Liver (tissue), 3 donors: ENCODE results near the gene KCP.
A peak's percentile ranks its signal among the peaks of the same experiment; 100 is the strongest.

Experiments used
- EGR1 ChIP-seq, 2 donors: IDR thresholded peaks; 2 replicates each; pipeline ENCODE4 v1.6.1; 2016 to 2018; ENCODE audit warnings: antibody characterized with exemption in 2 of 2, low read depth in 2 of 2
- HNF4G ChIP-seq: IDR thresholded peaks from 2 replicates; pipeline ENCODE4 v1.6.1; 2016; ENCODE audit warnings: antibody characterized with exemption
- RAD21 ChIP-seq, 2 donors: IDR thresholded peaks; 2 replicates each; pipeline ENCODE4 v1.6.1; 2016; ENCODE audit warnings: antibody characterized with exemption in 2 of 2, mild to moderate bottlenecking in 2 of 2
- YY1 ChIP-seq: IDR thresholded peaks from 2 replicates; pipeline ENCODE4 v1.6.1; 2016; ENCODE audit warnings: antibody characterized with exemption, mild to moderate bottlenecking
- TF ChIP-seq, protein P1 (sequence below): fragments of 150-350 bp; IDR thresholded peaks from 2 replicates; pipeline ENCODE4 v1.5.1; 2017; ENCODE audit warnings: improper control_type of control experiment, low read depth, low read length; ENCODE audit not compliant: missing input control
- TF ChIP-seq, protein P2 (sequence below): IDR thresholded peaks from 2 replicates; pipeline ENCODE4 v1.6.1; 2016; ENCODE audit warnings: antibody characterized with exemption
- donor health status: healthy.
- donor health status: healthy.

DNA sequence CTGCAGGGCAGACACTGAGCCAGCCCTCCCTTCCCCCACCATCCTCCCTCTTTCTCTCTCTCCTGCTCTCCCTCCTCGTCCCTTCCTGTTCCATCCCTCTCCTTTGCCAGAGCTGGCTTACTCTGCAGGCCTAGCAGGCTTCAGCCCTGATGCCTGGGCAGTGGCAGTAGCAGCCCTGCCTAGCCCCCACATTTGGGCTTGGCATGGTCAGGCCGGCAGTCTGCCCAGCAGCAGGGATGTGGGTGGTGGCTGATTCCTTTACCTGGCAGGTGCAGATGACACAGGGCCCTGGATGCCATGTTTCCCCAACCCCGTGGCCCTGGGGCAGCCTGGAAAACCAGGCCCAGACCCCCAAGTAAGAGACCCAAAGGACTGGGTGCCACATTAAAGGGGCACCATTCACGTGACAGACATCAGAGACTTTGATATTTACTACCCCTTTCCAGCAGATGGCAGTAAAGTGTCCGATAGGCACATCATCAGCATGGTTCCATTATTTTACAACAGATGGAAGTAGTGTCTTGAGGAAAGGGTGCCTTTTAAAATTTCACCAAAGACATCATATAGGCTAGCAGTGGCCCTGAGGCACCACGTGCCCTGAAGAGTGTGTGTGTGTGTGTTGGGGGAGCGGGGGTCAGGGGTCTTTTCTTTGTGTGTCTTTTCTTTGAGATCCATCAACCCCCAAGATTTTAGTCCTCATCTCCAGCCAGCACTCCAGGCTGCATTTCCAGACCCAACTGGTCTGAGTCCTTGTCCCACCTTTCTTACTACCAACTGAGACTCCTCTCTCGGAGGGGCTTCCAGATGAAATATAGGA is 5.9 kb downstream of the KCP start:
- TF ChIP-seq, protein P1, sequence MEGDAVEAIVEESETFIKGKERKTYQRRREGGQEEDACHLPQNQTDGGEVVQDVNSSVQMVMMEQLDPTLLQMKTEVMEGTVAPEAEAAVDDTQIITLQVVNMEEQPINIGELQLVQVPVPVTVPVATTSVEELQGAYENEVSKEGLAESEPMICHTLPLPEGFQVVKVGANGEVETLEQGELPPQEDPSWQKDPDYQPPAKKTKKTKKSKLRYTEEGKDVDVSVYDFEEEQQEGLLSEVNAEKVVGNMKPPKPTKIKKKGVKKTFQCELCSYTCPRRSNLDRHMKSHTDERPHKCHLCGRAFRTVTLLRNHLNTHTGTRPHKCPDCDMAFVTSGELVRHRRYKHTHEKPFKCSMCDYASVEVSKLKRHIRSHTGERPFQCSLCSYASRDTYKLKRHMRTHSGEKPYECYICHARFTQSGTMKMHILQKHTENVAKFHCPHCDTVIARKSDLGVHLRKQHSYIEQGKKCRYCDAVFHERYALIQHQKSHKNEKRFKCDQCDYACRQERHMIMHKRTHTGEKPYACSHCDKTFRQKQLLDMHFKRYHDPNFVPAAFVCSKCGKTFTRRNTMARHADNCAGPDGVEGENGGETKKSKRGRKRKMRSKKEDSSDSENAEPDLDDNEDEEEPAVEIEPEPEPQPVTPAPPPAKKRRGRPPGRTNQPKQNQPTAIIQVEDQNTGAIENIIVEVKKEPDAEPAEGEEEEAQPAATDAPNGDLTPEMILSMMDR: peak; percentile 58
- TF ChIP-seq RAD21 (IDR thresholded peaks at IDR 0.05) (peak; percentile 88), EGR1 (IDR thresholded peaks at IDR 0.05; ENCODE audit: low read depth in 2 of 2) (no peak), YY1 (no peak), HNF4G (no peak)
- TF ChIP-seq, protein P2, sequence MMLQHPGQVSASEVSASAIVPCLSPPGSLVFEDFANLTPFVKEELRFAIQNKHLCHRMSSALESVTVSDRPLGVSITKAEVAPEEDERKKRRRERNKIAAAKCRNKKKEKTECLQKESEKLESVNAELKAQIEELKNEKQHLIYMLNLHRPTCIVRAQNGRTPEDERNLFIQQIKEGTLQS: no peak
